C4-2B (cell line): ENCODE measurements around the gene GDPD2.
A peak's percentile ranks its signal among the peaks of the same experiment; 100 is the strongest.

ENCODE experiments used
- H3K27ac ChIP-seq: fragments of 450-650 bp; 2 replicates; pipeline ENCODE4 v1.5.1; 2017
- ZFX ChIP-seq: fragments of 450-650 bp; IDR thresholded peaks from 2 replicates; pipeline ENCODE4 v1.6.1; 2017
- TF ChIP-seq, protein P1 (sequence below): fragments of 450-650 bp; conservative IDR thresholded peaks from 2 replicates; pipeline ENCODE4 v1.5.1; 2017; ENCODE audit warnings: mild to moderate bottlenecking

Gene GDPD2

DNA sequence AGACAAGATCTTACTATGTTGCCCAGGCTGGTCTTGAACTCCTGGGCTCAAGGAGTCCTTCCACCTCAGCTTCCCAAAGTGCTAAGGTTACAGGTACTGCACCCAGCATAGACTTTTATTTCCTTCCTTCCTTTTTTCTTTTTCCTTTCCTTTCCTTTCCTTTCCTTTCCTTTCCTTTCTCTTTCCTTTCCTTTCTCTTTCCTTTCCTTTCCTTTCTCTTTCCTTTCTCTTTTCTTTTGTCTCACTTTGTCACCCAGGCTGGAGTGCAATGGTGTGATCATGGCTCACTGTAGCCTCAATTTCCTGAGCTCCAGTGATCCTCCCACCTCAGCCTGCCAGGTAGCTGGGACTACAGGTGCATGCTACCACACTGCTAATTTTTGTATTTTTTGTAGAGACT, 40.9 kb downstream of the GDPD2 start:
- no peak overlapping the region for H3K27ac ChIP-seq
- TF ChIP-seq, protein P1, sequence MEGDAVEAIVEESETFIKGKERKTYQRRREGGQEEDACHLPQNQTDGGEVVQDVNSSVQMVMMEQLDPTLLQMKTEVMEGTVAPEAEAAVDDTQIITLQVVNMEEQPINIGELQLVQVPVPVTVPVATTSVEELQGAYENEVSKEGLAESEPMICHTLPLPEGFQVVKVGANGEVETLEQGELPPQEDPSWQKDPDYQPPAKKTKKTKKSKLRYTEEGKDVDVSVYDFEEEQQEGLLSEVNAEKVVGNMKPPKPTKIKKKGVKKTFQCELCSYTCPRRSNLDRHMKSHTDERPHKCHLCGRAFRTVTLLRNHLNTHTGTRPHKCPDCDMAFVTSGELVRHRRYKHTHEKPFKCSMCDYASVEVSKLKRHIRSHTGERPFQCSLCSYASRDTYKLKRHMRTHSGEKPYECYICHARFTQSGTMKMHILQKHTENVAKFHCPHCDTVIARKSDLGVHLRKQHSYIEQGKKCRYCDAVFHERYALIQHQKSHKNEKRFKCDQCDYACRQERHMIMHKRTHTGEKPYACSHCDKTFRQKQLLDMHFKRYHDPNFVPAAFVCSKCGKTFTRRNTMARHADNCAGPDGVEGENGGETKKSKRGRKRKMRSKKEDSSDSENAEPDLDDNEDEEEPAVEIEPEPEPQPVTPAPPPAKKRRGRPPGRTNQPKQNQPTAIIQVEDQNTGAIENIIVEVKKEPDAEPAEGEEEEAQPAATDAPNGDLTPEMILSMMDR: no peak
- no peak for TF ChIP-seq ZFX

DNA sequence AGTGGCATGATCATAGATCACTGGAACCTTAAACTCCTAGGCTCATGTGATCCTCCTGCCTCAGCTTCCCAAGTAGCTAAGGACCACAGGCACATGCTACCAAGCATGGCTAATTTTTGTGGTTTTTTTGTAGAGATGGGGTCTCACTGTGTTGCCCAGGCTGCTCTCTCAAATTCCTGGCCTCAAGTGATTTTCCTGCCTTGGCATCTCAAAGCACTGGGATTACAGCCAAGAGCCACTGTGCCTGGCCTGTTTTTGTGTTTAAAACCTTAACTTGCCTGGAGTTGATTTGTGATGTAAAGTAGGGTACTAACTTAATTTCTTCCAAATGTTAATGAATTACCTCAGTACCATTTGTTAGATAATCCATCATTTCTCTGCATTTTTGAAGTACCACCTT, 43.9 kb downstream of the GDPD2 start:
- no peak overlapping the region for H3K27ac ChIP-seq
- no peak for TF ChIP-seq ZFX
- TF ChIP-seq, protein P1: no peak

DNA sequence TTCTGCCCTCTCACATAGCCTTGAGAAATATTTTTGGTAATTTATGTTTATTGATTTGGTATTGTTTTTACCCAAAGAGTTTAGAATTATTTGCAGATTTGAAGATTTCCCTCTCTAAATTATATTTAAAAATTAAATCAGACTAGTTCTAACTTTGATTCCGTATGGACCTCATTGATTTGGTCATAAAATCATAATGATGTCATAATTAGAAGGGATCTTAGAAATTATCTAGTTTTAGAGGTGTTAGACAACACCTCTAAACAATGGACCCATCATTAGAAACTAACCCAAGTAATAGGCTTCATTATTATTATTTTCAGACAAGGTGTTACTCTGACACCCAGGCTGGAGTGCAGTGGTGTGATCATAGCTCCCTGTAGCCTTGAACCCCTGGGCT, 45.6 kb downstream of the GDPD2 start:
- H3K27ac ChIP-seq: no peak overlapping the region
- TF ChIP-seq ZFX: no peak
- TF ChIP-seq, protein P1: no peak

GRCh38 chrX:70470850-70471289, 47.8 kb downstream of the GDPD2 start:
- H3K27ac ChIP-seq: no peak overlapping the region
- TF ChIP-seq, protein P1: no peak
- TF ChIP-seq ZFX: no peak

- TF ChIP-seq ZFX: no peak
- TF ChIP-seq, protein P1: no peak
- no peak overlapping the region for H3K27ac ChIP-seq
Measured at GRCh38 chrX:70476166-70476933, 53.2 kb downstream of the GDPD2 start.

DNA sequence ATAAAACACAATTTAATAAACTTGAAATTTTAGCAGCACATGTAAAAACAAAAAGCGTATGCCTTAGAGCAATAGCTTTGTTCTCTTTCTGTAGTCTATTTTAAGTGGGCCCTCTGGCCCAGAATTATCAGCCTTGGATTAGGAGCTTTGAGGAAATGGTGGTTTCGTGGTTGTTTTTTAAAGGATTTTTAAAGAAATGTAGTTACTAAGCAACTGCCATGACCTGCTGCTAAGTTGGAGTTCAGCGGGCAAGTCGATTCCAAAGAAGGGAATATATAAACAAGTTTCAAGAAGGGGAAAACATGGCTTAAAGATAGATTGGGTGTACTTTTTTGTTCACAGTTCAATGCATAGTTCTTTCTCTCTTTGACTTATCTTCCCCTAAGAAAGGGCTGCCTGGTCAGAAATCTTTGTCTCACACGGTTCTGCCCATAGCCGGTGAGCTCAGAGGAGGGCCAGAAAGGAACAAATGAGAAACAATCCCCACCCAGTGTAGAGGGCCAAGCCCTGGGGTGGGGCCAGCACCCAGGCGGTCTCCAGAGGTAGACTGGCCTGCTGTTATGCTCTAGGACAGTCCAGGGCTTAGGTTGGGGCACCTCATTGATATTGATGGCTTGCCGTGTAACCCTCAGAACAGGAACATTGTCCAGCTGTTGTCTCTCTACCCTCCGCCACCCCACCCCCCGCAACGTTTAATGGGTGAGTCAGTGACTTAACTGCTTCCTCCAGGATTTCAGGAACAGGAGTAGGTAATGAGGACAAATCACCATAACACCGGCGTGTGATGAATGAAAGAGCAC, 54.0 kb downstream of the GDPD2 start:
- TF ChIP-seq, protein P1: no peak
- TF ChIP-seq ZFX: no peak
- H3K27ac ChIP-seq: peak overlapping the region; percentile 65

DNA sequence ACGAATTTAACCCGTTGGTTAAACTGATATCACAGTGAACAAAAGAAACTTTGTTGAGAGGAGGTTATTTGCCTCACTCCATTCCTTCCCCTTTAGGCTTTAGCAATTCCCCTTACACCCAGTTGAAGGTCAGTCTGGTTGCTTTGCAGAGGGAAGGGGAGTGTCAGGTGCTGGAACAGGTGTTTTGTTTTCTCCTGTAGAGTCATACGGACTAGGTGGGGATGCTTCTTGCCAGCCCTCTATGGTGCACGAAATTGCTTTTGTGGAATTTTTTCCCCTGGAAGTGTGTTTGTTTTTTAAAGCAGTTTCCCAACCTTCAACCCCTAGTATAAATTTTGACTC, 54.6 kb downstream of the GDPD2 start:
- peak overlapping the region; percentile 65 for H3K27ac ChIP-seq
- TF ChIP-seq, protein P1: no peak
- TF ChIP-seq ZFX: no peak
